Lower leg skin (tissue), 3 donors: ENCODE results near the gene EGFLAM.

ENCODE experiments used
- POLR2A ChIP-seq, 2 donors: fragments of 450-650 bp; IDR thresholded peaks; one replicate each; pipeline ENCODE4 v1.6.1; 2016 to 2017; ENCODE audit warnings: antibody characterized with exemption in 2 of 2, mild to moderate bottlenecking in 1 of 2, moderate library complexity in 1 of 2
- TF ChIP-seq, protein P1 (sequence below), 3 donors: fragments of 450-650 bp; IDR thresholded peaks; one replicate each; pipeline ENCODE4 v1.5.1; 2016; ENCODE audit warnings: antibody characterized with exemption in 3 of 3, mild to moderate bottlenecking in 3 of 3, moderate library complexity in 2 of 3

DNA sequence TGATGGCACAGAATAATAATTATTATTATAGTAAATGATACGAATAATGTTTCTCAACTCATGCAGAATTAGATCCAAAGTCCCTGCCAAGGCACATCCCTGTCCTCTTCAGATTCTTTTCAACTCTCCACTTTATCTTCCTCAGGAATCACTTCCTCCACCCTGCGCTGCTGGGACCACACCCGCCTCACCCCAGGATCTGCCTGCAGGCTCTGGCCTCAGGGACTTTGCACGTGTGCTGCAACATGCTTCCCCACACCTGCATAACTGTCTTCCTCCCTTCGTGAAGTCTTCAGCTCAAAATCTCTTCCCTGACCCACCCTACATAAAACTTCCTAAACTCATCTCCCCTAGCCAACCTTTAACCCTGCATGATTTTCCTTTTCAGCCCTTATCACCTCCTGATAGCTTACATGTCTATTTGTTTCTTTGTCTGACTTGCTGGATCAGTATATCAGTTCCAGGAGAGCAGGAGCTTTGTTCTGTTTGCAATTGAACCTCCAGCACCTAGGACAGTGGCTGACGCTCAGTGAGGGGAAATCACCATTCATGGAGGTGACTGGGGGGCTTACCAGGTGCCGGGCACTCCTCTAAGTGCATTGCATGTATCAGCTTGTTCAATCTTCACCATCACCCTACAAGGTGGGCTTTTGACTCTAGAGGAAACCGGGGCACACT lies 47.5 kb upstream of the EGFLAM start:
- TF ChIP-seq POLR2A (IDR thresholded peaks at IDR 0.05): no peak
- TF ChIP-seq, protein P1, sequence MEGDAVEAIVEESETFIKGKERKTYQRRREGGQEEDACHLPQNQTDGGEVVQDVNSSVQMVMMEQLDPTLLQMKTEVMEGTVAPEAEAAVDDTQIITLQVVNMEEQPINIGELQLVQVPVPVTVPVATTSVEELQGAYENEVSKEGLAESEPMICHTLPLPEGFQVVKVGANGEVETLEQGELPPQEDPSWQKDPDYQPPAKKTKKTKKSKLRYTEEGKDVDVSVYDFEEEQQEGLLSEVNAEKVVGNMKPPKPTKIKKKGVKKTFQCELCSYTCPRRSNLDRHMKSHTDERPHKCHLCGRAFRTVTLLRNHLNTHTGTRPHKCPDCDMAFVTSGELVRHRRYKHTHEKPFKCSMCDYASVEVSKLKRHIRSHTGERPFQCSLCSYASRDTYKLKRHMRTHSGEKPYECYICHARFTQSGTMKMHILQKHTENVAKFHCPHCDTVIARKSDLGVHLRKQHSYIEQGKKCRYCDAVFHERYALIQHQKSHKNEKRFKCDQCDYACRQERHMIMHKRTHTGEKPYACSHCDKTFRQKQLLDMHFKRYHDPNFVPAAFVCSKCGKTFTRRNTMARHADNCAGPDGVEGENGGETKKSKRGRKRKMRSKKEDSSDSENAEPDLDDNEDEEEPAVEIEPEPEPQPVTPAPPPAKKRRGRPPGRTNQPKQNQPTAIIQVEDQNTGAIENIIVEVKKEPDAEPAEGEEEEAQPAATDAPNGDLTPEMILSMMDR (IDR thresholded peaks at IDR 0.05): no peak
